Lung (tissue), 12 donors: ENCODE results near the gene AK2. TPM values are rescaled to one million over a fixed set of nuclear protein-coding genes. Genes with fewer than 3 reads are reported as not detected.

Experiments used
- ATAC-seq: fragments of 200-7000 bp; cut with Tn5 transposase; one replicate; pipeline ENCODE4 v1.9.1; 2020; ENCODE audit warnings: moderate number of reproducible peaks; ENCODE audit not compliant: insufficient read depth, low FRiP score
- DNase-seq, 3 donors: peaks; one replicate each; pipeline ENCODE4 v3.0.0-alpha.2; 2013 to 2017
- H3K27ac ChIP-seq, 2 donors: one replicate each; pipeline ENCODE4 v1.5.1; 2013; ENCODE audit warnings: mild to moderate bottlenecking in 2 of 2, moderate library complexity in 2 of 2, control low read depth in 1 of 2, inconsistent platforms in 1 of 2, low read depth in 1 of 2, low read length in 1 of 2
- H3K27me3 ChIP-seq, 3 donors: one replicate each; pipeline ENCODE4 v1.5.1; 2013; ENCODE audit warnings: low read length in 2 of 3; ENCODE audit not compliant: control insufficient read depth in 3 of 3, insufficient read depth in 3 of 3
- H3K36me3 ChIP-seq, 4 donors: one replicate each; pipeline ENCODE4 v1.5.1; 2013; ENCODE audit warnings: low read length in 4 of 4, mild to moderate bottlenecking in 1 of 4, moderate library complexity in 1 of 4; ENCODE audit not compliant: control insufficient read depth in 4 of 4, insufficient read depth in 4 of 4
- H3K4me1 ChIP-seq, 5 donors: one replicate each; pipeline ENCODE4 v1.5.1; 2013; ENCODE audit warnings: low read length in 5 of 5, mild to moderate bottlenecking in 2 of 5, moderate library complexity in 1 of 5; ENCODE audit not compliant: control insufficient read depth in 5 of 5, insufficient read depth in 5 of 5
- H3K4me3 ChIP-seq: one replicate; pipeline ENCODE4 v1.5.1; 2013; ENCODE audit warnings: mild to moderate bottlenecking, control low read depth, moderate library complexity
- H3K9ac ChIP-seq, 2 donors: one replicate each; pipeline ENCODE4 v1.5.1; 2013; ENCODE audit warnings: low read length in 2 of 2, control low read depth in 1 of 2; ENCODE audit not compliant: insufficient read depth in 1 of 2
- H3K9me3 ChIP-seq, 4 donors: one replicate each; pipeline ENCODE4 v1.5.1; 2013; ENCODE audit warnings: low read length in 3 of 4, mild to moderate bottlenecking in 1 of 4, moderate library complexity in 1 of 4; ENCODE audit not compliant: control insufficient read depth in 4 of 4, insufficient read depth in 3 of 4
- CTCF ChIP-seq: IDR thresholded peaks from 2 replicates; pipeline ENCODE4 v1.5.1; 2012; ENCODE audit warnings: mild to moderate bottlenecking; ENCODE audit errors: control extremely low read depth, extremely low read depth
- WGBS, 2 donors: extraction: QIAGEN DNeasy Blood & Tissue Kit; methylation state at CpG; one replicate each; pipeline ENCODE4 v1.1.7; 2013; 5-methylcytosine and 5-hydroxymethylcytosine counted together
- polyA plus RNA-seq, 2 donors: library from polyadenylated mRNA; stranded (reverse); fragments of 200-250 nt; gene quantifications; one replicate each; pipeline ENCODE4 v1.2.1, GENCODE V29; 2013
- total RNA-seq, 2 donors: library from RNA; depleted of rRNA in 1 of 2; stranded (reverse); fragments of >200 nt in 1 of 2; gene quantifications; one replicate each; pipeline ENCODE4 v1.2.1, GENCODE V29; 2014 to 2021
- donor health status: control.
- donor health status: control.
- donor health status: Bipolar disorder and iron deficiency.
- donor health status: healthy.
- donor health status: DM: yes; HTN: yes; CAD: no.

AK2 gene
- total and polyA plus RNA-seq, 4 donors = 86.8 to 127 (median 101) TPM

GRCh38 chr1:33082575-33083108, 46.0 kb upstream of the AK2 start:
- 85 to 88% methylated on average over 6 of the region's 6 CpGs for WGBS, 2 donors
- Histone ChIP-seq H3K4me3 (no peak overlapping the region), H3K36me3 (no peaks in the 10 kb centered on the region), H3K27ac (no peak overlapping the region), H3K4me1 (peaks cover 0 to 16% (median 5%) of the 10 kb centered on the region in 5 donors), H3K27me3 (no peaks in the 10 kb centered on the region), H3K9ac (no peak overlapping the region), H3K9me3 (no peaks in the 10 kb centered on the region)
- TF ChIP-seq CTCF = no peak
- DNase-seq = no peak
- ATAC-seq = no peak

DNA sequence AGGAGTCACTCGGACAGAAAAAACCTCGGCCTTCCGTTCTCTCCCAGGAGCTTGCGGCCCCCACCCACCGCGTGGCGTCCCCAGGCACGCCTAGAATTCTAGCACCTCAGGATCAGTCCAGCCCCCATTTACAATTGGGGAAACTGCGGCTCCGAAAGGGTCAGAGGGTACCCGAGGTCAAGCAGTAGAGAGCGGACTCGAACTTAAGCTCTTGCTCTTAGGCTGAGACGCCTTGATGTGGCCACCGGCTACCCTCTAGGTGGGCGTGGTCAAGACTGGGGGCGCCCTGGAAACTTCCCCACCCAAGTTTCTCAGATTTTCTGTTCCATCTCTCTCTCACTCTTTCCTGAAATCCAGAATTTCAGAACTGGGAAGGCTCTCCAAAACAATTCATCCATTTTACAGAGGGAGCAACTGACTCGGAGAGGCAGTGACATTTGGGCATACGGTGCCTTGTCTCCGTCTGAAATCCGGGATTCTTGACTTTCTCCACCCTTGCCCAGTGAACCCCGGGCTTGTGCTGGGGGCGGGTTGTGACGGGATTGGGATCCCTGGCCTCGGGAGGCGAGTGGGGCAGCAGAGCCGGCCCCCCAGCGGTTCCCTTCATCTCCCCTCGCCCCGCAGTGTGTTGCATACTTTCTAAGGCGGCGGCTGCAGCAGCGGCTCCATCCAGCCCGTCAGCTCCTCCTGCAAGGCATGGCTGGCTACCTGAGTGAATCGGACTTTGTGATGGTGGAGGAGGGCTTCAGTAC, 45.0 kb upstream of the AK2 start:
- no peak for ATAC-seq
- no peak overlapping the region for H3K27ac ChIP-seq
- 12 to 14% methylated on average over 35 of the region's 35 CpGs for WGBS, 2 donors
- peak in 1 of 3 donors; percentile 21 for DNase-seq
- H3K36me3 ChIP-seq = no peaks in the 10 kb centered on the region
- peak overlapping the region; percentile 75 for H3K4me3 ChIP-seq
- H3K4me1 ChIP-seq = peaks cover 0 to 16% (median 5%) of the 10 kb centered on the region in 5 donors
- peak overlapping the region in 1 of 2 donors; percentile 59 for H3K9ac ChIP-seq
- no peak for TF ChIP-seq CTCF
- H3K27me3 ChIP-seq = no peaks in the 10 kb centered on the region
- no peaks in the 10 kb centered on the region for H3K9me3 ChIP-seq

DNA sequence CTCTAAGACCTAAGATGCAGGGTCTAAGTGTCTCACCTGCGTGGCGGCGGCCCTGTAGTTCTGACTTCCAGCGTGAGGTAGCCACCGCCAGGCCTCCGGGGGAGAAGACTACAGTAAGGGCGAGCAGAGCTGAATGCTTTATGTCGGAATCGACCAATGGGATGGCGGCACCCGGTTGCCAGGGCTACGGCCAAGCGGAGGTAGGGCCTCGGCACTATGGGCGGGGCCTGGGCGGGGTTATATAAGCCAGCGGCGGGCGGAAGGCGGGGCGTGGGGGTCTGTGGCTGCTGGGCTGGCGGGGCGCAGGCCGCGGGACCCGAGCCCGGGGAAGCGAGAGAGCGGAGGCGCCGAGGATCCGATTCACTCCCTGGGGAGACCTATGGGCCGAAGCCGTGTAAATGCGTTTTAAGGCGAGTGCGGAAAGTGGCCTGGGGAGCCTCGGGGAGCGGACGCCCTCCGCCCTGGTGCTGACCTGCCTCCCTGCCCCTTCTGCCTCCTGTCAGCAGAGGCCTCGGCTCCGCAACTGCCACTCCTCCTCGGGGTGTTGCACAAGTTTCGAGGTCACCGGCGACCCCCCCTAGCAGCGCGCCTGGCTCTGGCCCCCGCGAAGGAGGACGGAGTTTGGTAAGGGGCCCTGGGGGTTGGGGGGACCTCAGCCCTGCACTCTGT, 44.3 kb upstream of the AK2 start, which contains the start of gene AZIN2:
AZIN2 (plus strand) TSS at position 269 of the 669 bp plus-strand sequence. CDS start 1,097 bp downstream, outside the sequence.
- no peak for TF ChIP-seq CTCF
- peak within 1 kb of the TSS; percentile 75 for H3K4me3 ChIP-seq
- peaks cover 0 to 16% (median 5%) of the 10 kb centered on the region in 5 donors for H3K4me1 ChIP-seq
- DNase-seq (peak; percentile 97 to 98 (median 97)), ATAC-seq (peak; percentile 94)
- peak within 1 kb of the TSS in 1 of 2 donors; percentile 26 for H3K27ac ChIP-seq
- no peaks in the 10 kb centered on the region for H3K27me3 ChIP-seq
- peak within 1 kb of the TSS in 1 of 2 donors; percentile 83 for H3K9ac ChIP-seq
- H3K36me3 ChIP-seq = no peaks in the 10 kb centered on the region
- 0% methylated on average over 45 to 52 of the region's 52 CpGs for WGBS, 2 donors
- H3K9me3 ChIP-seq = no peaks in the 10 kb centered on the region
